Sigmoid colon (tissue), 7 donors: Measurements from ENCODE around the gene KCNJ3. TPM values are rescaled to one million over a fixed set of nuclear protein-coding genes. Genes with fewer than 3 reads are reported as not detected.

Experiments
- DNase-seq: peaks from one replicate; pipeline ENCODE4 v3.0.0-alpha.2; 2019
- H3K27ac ChIP-seq, 4 donors: fragments of 200-600 bp; sonication (generic); one replicate each; pipeline ENCODE4 v1.5.1; 2016 to 2019; ENCODE audit warnings: mild to moderate bottlenecking in 1 of 4
- H3K27me3 ChIP-seq, 3 donors: fragments of 200-600 bp; sonication (generic); one replicate each; pipeline ENCODE4 v1.5.1; 2019; ENCODE audit warnings: mild to moderate bottlenecking in 1 of 3
- H3K36me3 ChIP-seq, 4 donors: fragments of 200-600 bp; sonication (generic); one replicate each; pipeline ENCODE4 v1.5.1; 2016 to 2019
- H3K4me1 ChIP-seq, 4 donors: fragments of 200-600 bp; sonication (generic); one replicate each; pipeline ENCODE4 v1.5.1; 2017 to 2019
- H3K4me3 ChIP-seq, 4 donors: fragments of 200-600 bp; sonication (generic); one replicate each; pipeline ENCODE4 v1.5.1; 2017 to 2019; ENCODE audit warnings: mild to moderate bottlenecking in 2 of 4, moderate library complexity in 1 of 4
- H3K9me3 ChIP-seq, 4 donors: fragments of 200-600 bp in 3 of 4; sonication (generic) in 3 of 4; one replicate each; pipeline versions ENCODE4 v1.5.1 to v1.6.1; 2013 to 2019
- EP300 ChIP-seq, 4 donors: sonication (generic); formaldehyde crosslinking; IDR thresholded peaks; one replicate each; pipeline ENCODE4 v1.6.1; 2017; ENCODE audit warnings: antibody characterized with exemption in 4 of 4
- POLR2A ChIP-seq, 2 donors: fragments of 450-650 bp; IDR thresholded peaks; one replicate each; pipeline ENCODE4 v1.6.1; 2016; ENCODE audit warnings: antibody characterized with exemption in 2 of 2, mild to moderate bottlenecking in 2 of 2, moderate library complexity in 2 of 2
- POLR2AphosphoS5 ChIP-seq, 4 donors: sonication (generic); formaldehyde crosslinking; IDR thresholded peaks; one replicate each; pipeline ENCODE4 v1.6.1; 2017; ENCODE audit warnings: antibody characterized with exemption in 4 of 4
- WGBS, 2 donors: extraction: QIAGEN DNeasy Blood & Tissue Kit; methylation state at CpG; one replicate each; pipeline ENCODE4 v1.1.7; 2013; 5-methylcytosine and 5-hydroxymethylcytosine counted together
- intact Hi-C: fragments of 100-400 bp; cut with DNase I; formaldehyde crosslinking; loops from one replicate; pipeline ENCODE4 v1.15.1; 2023
- polyA plus RNA-seq, 3 donors: library from polyadenylated mRNA; stranded (reverse); fragments of 200-250 nt; gene quantifications; one replicate each; pipeline ENCODE4 v1.2.3, GENCODE V29; 2013
- total RNA-seq, 4 donors: library from RNA; depleted of rRNA; stranded (reverse); fragments of >200 nt; gene quantifications; one replicate each; pipeline ENCODE4 v1.1.0, GENCODE V29; 2016
- TF ChIP-seq, protein P1 (sequence below), 4 experiments: fragments of 450-650 bp in 3 of 4; fragments of 200-600 bp in 1 of 4; IDR thresholded peaks; one replicate each; pipeline ENCODE4 v1.5.1; 2016 to 2019; ENCODE audit warnings: antibody characterized with exemption in 4 of 4, mild to moderate bottlenecking in 3 of 4, moderate library complexity in 2 of 4
- donor health status: healthy with polysubstance abuse.
- donor health status: Bipolar disorder and iron deficiency.
- donor health status: healthy.

Gene KCNJ3
- total and polyA plus RNA-seq, 7 donors: under 0.01 to 0.60 (median 0.16) TPM

DNA sequence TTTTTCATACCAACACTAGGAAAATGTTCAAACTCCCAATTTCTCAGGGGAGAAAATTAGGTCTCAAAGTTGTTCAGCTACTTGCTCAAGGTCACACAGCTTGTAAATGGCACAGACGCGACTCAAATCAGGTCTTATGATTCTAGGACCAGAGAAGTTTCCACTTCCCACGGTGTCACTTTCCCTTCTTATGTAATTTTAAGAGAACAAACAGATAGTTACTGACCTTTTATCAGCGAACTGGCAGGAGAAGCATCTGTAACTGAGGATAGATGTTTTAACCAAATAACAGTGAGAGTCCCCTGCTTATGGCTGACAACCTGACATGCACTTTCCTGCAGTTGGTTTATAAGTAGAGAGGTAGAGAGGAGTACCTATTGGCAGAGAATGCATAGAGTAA lies 2.1 kb upstream of the KCNJ3 start:
- WGBS, 2 donors: 17 to 56% methylated on average over 4 of the region's 4 CpGs
- Histone ChIP-seq H3K9me3 (no peaks in the 10 kb centered on the region), H3K4me3 (no peak overlapping the region), H3K4me1 (peaks cover 0 to 25% (median 19%) of the 10 kb centered on the region in 4 donors), H3K27me3 (peaks cover 15 to 35% (median 27%) of the 10 kb centered on the region in 3 donors), H3K27ac (no peak overlapping the region), H3K36me3 (no peaks in the 10 kb centered on the region)
- intact Hi-C loops: no loop called here
- TF ChIP-seq EP300 (IDR thresholded peaks at IDR 0.05): no peak
- TF ChIP-seq, protein P1, sequence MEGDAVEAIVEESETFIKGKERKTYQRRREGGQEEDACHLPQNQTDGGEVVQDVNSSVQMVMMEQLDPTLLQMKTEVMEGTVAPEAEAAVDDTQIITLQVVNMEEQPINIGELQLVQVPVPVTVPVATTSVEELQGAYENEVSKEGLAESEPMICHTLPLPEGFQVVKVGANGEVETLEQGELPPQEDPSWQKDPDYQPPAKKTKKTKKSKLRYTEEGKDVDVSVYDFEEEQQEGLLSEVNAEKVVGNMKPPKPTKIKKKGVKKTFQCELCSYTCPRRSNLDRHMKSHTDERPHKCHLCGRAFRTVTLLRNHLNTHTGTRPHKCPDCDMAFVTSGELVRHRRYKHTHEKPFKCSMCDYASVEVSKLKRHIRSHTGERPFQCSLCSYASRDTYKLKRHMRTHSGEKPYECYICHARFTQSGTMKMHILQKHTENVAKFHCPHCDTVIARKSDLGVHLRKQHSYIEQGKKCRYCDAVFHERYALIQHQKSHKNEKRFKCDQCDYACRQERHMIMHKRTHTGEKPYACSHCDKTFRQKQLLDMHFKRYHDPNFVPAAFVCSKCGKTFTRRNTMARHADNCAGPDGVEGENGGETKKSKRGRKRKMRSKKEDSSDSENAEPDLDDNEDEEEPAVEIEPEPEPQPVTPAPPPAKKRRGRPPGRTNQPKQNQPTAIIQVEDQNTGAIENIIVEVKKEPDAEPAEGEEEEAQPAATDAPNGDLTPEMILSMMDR (IDR thresholded peaks at IDR 0.05): no peak
- TF ChIP-seq POLR2AphosphoS5 (IDR thresholded peaks at IDR 0.05): no peak
- TF ChIP-seq POLR2A (IDR thresholded peaks at IDR 0.05): no peak
- DNase-seq: no peak

DNA sequence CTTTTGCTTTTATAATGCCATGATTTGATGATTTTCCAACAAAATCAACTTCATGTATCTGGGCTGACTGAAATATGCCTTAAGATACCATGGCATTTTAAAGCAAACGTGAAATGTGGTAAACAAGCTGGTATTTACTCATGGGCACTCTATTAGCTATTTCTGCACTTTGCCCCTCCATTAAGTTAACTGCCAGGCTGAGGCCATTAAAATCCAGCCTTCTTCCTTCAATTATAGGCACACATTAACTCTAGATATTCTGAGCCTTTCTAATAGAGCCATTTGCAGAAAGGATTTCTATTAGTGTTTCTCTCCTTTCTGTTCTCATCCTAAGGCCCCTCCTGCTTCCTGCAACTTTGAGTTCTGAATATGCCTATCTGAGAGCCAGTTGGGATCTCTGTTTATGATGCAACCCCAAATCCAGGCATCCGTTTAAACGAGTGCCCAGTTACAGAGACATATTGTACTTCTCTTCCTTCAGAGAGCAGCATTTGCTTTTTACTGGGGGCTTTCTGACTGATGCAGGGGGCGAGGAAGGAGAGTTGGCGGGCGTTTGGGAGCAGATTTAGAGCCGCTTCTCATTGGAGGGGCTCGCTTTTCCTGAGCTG lies 1.6 kb upstream of the KCNJ3 start:
- 7 to 22% methylated on average over 8 of the region's 8 CpGs for WGBS, 2 donors
- peaks cover 15 to 35% (median 27%) of the 10 kb centered on the region in 3 donors for H3K27me3 ChIP-seq
- peak overlapping the region in 2 of 4 donors; percentile 40 for H3K4me3 ChIP-seq

DNA sequence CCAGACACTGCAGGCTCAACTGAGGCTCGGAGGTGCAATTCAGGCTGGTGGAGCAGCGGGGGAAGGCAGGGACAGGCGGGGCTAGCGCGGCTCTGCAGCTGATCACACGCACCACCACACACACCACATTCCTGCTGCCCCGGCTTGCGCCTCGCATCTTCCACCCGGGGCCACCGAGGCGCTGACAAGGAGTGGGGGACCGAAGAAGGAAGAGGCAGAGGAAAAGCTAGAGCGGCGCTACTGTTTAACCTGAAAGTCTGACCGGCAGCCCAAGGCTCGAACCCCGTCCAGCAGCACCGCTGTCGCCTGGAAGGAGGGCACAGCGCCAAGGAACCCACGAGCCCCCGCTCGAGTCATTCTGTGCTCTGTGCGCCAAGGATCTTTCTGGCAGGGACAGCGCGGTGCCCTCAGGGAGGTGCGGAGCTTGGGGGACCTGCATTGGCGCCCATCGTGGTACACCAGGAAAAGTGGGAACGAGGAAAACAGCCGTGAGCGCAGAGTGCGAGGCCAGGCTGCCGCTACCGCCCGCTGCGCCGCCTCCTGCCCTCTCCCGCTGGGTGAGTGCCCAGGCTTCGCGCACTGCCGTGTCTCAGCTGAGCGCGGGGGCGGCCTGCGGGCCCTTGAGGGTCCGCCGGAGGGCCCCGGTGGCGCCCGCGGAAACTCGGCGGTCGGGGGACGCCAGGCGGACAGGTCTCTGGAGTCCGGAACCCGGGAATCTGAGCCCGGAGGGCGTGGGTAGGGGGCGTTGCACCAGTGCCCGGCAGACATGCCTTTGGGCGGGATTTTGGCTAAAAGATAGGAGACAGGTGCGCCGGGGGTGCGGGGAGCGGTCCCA lies 860 bp upstream of the KCNJ3 start:
- H3K4me1 ChIP-seq: peaks cover 0 to 25% (median 19%) of the 10 kb centered on the region in 4 donors
- no peaks in the 10 kb centered on the region for H3K36me3 ChIP-seq
- H3K4me3 ChIP-seq: peak overlapping the region in 3 of 4 donors; percentile 34 to 40 (median 40)
- no peak overlapping the region for H3K27ac ChIP-seq
- DNase-seq: no peak
- intact Hi-C loops: no loop called here
- peaks cover 15 to 35% (median 27%) of the 10 kb centered on the region in 3 donors for H3K27me3 ChIP-seq
- H3K9me3 ChIP-seq: no peaks in the 10 kb centered on the region
- WGBS, 2 donors: 1 to 2% methylated on average over 69 of the region's 69 CpGs
- TF ChIP-seq EP300 (IDR thresholded peaks at IDR 0.05) (no peak), POLR2A (IDR thresholded peaks at IDR 0.05) (no peak), POLR2AphosphoS5 (IDR thresholded peaks at IDR 0.05) (no peak)
- TF ChIP-seq, protein P1 (IDR thresholded peaks at IDR 0.05): no peak

More for the DNA sequence above, 1.6 kb upstream of the KCNJ3 start:
- Histone ChIP-seq H3K4me1 (peaks cover 0 to 25% (median 19%) of the 10 kb centered on the region in 4 donors), H3K9me3 (no peaks in the 10 kb centered on the region), H3K36me3 (no peaks in the 10 kb centered on the region), H3K27ac (no peak overlapping the region)
- no peak for DNase-seq
- intact Hi-C loops: no loop called here
- no peak for TF ChIP-seq POLR2AphosphoS5 (IDR thresholded peaks at IDR 0.05)
- TF ChIP-seq POLR2A (IDR thresholded peaks at IDR 0.05): no peak
- TF ChIP-seq EP300 (IDR thresholded peaks at IDR 0.05): no peak
- TF ChIP-seq, protein P1 (IDR thresholded peaks at IDR 0.05): no peak

DNA sequence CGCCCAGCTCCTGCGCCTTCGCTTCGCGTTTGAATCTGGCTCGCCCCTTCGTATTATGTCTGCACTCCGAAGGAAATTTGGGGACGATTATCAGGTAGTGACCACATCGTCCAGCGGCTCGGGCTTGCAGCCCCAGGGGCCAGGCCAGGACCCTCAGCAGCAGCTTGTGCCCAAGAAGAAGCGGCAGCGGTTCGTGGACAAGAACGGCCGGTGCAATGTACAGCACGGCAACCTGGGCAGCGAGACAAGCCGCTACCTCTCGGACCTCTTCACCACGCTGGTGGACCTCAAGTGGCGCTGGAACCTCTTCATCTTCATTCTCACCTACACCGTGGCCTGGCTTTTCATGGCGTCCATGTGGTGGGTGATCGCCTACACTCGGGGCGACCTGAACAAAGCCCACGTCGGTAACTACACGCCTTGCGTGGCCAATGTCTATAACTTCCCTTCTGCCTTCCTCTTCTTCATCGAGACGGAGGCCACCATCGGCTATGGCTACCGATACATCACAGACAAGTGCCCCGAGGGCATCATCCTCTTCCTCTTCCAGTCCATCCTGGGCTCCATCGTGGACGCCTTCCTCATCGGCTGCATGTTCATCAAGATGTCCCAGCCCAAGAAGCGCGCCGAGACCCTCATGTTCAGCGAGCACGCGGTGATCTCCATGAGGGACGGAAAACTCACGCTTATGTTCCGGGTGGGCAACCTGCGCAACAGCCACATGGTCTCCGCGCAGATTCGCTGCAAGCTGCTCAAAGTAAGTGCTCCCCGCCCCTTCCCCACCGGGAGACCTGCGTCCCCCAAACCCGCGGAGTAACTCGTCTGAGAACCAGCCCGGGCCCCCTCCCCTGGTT lies 453 bp downstream of the KCNJ3 start:
- no peaks in the 10 kb centered on the region for H3K36me3 ChIP-seq
- H3K4me3 ChIP-seq: peak overlapping the region in 3 of 4 donors; percentile 9 to 40 (median 11)
- intact Hi-C loops: no loop called here
- no peaks in the 10 kb centered on the region for H3K9me3 ChIP-seq
- H3K4me1 ChIP-seq: peaks cover 0 to 25% (median 19%) of the 10 kb centered on the region in 4 donors
- whole genome bisulfite sequencing, 2 donors: 9 to 13% methylated on average over 60 of the region's 60 CpGs
- peaks cover 15 to 35% (median 27%) of the 10 kb centered on the region in 3 donors for H3K27me3 ChIP-seq
- no peak overlapping the region for H3K27ac ChIP-seq
- TF ChIP-seq EP300 (IDR thresholded peaks at IDR 0.05) (no peak), POLR2AphosphoS5 (IDR thresholded peaks at IDR 0.05) (no peak), POLR2A (IDR thresholded peaks at IDR 0.05) (no peak)
- TF ChIP-seq, protein P1 (IDR thresholded peaks at IDR 0.05): no peak
- peak; percentile 63 for DNase-seq
